Testis (tissue), 3 donors: ENCODE results near the gene HOXC6. TPM values are rescaled to one million over a fixed set of nuclear protein-coding genes. Genes with fewer than 3 reads are reported as not detected.

ENCODE experiments used
- DNase-seq: peaks from one replicate; pipeline ENCODE4 v3.0.0-alpha.2; 2019
- H3K27ac ChIP-seq, 2 donors: fragments of 200-600 bp; sonication (generic); one replicate each; pipeline ENCODE4 v1.5.1; 2019
- H3K27me3 ChIP-seq: fragments of 200-600 bp; sonication (generic); one replicate; pipeline ENCODE4 v1.5.1; 2019
- H3K36me3 ChIP-seq: fragments of 200-600 bp; sonication (generic); one replicate; pipeline ENCODE4 v1.5.1; 2017; ENCODE audit warnings: low read depth; ENCODE audit errors: missing control alignments
- H3K4me1 ChIP-seq: fragments of 200-600 bp; sonication (generic); one replicate; pipeline ENCODE4 v1.5.1; 2019
- H3K4me3 ChIP-seq, 2 donors: fragments of 200-600 bp; sonication (generic); one replicate each; pipeline ENCODE4 v1.5.1; 2017 to 2019
- H3K9me3 ChIP-seq: fragments of 200-600 bp; sonication (generic); one replicate; pipeline ENCODE4 v1.5.1; 2017
- POLR2A ChIP-seq: fragments of 450-650 bp; IDR thresholded peaks from one replicate; pipeline ENCODE4 v1.6.1; 2017; ENCODE audit warnings: antibody characterized with exemption, mild to moderate bottlenecking, moderate library complexity
- WGBS, 2 donors: methylation state at CpG; one replicate each; pipeline ENCODE4 v1.1.5; 2018; 5-methylcytosine and 5-hydroxymethylcytosine counted together
- intact Hi-C: fragments of 100-400 bp; cut with DNase I; formaldehyde crosslinking; loops from one replicate; pipeline ENCODE4 v1.15.1; 2023; ENCODE audit warnings: low total_unique reads
- polyA plus RNA-seq: library from polyadenylated mRNA; stranded (reverse); fragments of 350-450 nt; fragmentation: Illumina TruSeq; extraction: RNeasy Lipid Tissue Mini Kit (QIAGEN cat#74804); gene quantifications from one replicate; pipeline ENCODE4 v1.2.3, GENCODE V29; 2014; ENCODE audit warnings: low read depth, low replicate concordance; ENCODE audit not compliant: insufficient read depth
- total RNA-seq, 2 donors: library from RNA; depleted of rRNA; stranded (reverse); fragments of >200 nt; gene quantifications; one replicate each; pipeline ENCODE4 v1.2.3, GENCODE V29; 2016
- TF ChIP-seq, protein P1 (sequence below), 3 experiments: fragments of 450-650 bp in 2 of 3; fragments of 200-600 bp in 1 of 3; sonication (generic) in 1 of 3; IDR thresholded peaks; one replicate each; pipeline ENCODE4 v1.5.1; 2016 to 2019; ENCODE audit warnings: antibody characterized with exemption in 3 of 3, mild to moderate bottlenecking in 2 of 3, moderate library complexity in 1 of 3

Gene HOXC6
- total and polyA plus RNA-seq, 3 donors from 2014 or later = 1.9 to 5.4 (median 4.0) TPM

DNA sequence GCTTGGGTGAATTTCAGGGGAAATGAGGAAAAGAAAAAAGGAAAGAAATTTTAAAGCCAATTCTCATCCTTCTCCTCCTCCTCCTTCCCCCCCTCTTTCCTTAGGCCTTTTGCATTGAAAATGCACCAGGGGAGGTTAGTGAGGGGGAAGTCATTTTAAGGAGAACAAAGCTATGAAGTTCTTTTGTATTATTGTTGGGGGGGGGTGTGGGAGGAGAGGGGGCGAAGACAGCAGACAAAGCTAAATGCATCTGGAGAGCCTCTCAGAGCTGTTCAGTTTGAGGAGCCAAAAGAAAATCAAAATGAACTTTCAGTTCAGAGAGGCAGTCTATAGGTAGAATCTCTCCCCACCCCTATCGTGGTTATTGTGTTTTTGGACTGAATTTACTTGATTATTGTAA lies 27.3 kb downstream of the HOXC6 start:
- H3K36me3 ChIP-seq = no peaks in the 10 kb centered on the region
- no peak for DNase-seq
- no peak for TF ChIP-seq POLR2A
- TF ChIP-seq, protein P1, sequence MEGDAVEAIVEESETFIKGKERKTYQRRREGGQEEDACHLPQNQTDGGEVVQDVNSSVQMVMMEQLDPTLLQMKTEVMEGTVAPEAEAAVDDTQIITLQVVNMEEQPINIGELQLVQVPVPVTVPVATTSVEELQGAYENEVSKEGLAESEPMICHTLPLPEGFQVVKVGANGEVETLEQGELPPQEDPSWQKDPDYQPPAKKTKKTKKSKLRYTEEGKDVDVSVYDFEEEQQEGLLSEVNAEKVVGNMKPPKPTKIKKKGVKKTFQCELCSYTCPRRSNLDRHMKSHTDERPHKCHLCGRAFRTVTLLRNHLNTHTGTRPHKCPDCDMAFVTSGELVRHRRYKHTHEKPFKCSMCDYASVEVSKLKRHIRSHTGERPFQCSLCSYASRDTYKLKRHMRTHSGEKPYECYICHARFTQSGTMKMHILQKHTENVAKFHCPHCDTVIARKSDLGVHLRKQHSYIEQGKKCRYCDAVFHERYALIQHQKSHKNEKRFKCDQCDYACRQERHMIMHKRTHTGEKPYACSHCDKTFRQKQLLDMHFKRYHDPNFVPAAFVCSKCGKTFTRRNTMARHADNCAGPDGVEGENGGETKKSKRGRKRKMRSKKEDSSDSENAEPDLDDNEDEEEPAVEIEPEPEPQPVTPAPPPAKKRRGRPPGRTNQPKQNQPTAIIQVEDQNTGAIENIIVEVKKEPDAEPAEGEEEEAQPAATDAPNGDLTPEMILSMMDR (IDR thresholded peaks at IDR 0.05) = no peak
- intact Hi-C loops = no loop called here
- peaks cover 10% of the 10 kb centered on the region for H3K4me1 ChIP-seq
- no peak overlapping the region for H3K4me3 ChIP-seq
- H3K27me3 ChIP-seq = no peaks in the 10 kb centered on the region
- 74 to 89% methylated on average over 2 of the region's 2 CpGs for WGBS, 2 donors
- H3K27ac ChIP-seq = no peak overlapping the region
- no peaks in the 10 kb centered on the region for H3K9me3 ChIP-seq

DNA sequence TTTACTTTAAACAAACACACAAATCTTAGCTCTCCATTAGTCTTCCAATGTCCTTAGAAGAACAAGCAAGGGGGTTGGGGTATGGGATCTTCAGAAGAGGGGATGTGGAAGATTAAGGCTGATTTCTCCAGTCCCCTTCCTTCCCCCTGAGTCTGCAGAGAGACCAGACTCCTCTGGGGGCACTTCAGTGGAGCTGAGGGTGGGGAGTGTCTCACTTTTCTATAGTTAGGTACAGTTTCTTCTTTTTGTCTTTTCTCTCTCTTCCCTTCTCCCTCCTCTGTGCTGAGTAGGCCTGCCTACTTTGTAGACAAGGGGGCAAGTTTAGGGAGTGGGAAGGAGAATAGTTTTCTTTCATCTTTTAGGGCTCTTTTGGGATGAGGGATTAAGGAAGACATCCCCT lies 27.9 kb downstream of the HOXC6 start:
- TF ChIP-seq, protein P1 (IDR thresholded peaks at IDR 0.05) = no peak
- TF ChIP-seq POLR2A = no peak
- intact Hi-C loops = no loop called here
- Histone ChIP-seq H3K4me1 (peaks cover 10% of the 10 kb centered on the region), H3K4me3 (no peak overlapping the region), H3K9me3 (no peaks in the 10 kb centered on the region), H3K36me3 (no peaks in the 10 kb centered on the region), H3K27ac (no peak overlapping the region), H3K27me3 (no peaks in the 10 kb centered on the region)
- no peak for DNase-seq

DNA sequence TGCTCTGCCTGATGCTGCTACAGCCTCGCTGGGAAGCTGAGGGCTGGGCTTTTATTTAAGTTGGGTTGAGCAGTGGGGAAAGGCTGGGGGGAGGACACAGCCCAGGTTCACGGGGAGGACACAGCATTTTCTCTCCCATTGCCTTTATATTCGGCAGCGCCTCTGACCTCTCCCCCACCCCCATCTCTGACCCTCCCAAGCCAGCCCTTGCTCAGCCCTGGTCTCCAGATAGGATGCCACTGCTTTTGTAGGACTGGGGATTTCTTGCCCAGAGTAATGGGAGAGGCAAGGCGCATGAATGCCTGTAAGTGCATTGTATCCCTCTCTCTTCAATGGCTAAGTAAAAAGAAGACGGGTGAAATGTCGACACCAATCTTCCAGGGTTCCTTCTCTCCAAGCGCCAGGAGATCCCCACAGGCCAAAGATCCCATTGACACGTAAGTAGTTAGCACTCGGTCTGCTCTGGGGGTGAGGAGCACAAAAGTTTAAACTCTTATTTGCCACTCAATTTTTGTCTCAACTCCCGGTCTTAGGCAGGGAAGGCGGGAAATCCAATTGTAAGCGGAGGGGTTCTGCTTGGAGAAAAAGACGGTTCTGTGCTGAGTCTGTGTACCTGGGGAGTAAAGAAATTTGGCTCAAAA lies 30.0 kb downstream of the HOXC6 start:
- H3K27ac ChIP-seq = no peak overlapping the region
- H3K9me3 ChIP-seq = no peaks in the 10 kb centered on the region
- no peak for DNase-seq
- TF ChIP-seq, protein P1 (IDR thresholded peaks at IDR 0.05) = no peak
- TF ChIP-seq POLR2A = no peak
- 66 to 73% methylated on average over 12 to 14 of the region's 14 CpGs for WGBS, 2 donors
- no peaks in the 10 kb centered on the region for H3K36me3 ChIP-seq
- H3K4me1 ChIP-seq = peaks cover 2% of the 10 kb centered on the region
- no peak overlapping the region for H3K4me3 ChIP-seq
- H3K27me3 ChIP-seq = no peaks in the 10 kb centered on the region
- intact Hi-C loops = no loop called here

DNA sequence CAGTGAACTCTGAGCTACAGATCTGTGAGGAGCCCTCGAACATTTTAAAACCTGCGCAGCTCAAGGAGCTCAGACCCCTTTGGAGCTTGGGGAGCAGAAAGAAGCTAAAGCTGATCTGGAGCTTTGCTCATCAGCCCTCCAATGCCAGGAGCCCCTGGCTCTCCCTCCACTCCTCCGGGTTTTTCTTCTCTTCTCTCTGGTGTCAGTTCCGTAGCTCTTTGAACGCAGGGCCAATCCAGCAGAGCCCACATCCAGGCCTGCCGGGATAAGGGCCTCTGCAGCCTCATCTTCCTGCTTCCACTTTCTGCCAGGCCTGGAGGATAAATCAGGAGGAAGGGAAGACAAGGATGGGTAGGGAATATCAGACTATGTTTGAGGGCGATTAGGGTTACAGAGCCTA lies 31.4 kb downstream of the HOXC6 start:
- no peak overlapping the region for H3K27ac ChIP-seq
- WGBS, 2 donors = 31 to 62% methylated on average over 7 of the region's 7 CpGs
- intact Hi-C loops = no loop called here

More for the DNA sequence above, 31.4 kb downstream of the HOXC6 start:
- Histone ChIP-seq H3K36me3 (no peaks in the 10 kb centered on the region), H3K27me3 (no peaks in the 10 kb centered on the region), H3K9me3 (no peaks in the 10 kb centered on the region), H3K4me1 (no peaks in the 10 kb centered on the region), H3K4me3 (no peak overlapping the region)
- TF ChIP-seq, protein P1 (IDR thresholded peaks at IDR 0.05) = no peak
- TF ChIP-seq POLR2A = no peak
- no peak for DNase-seq
